Stomach (tissue), 4 donors: ENCODE data around the gene ST14.

ENCODE experiments used
- EP300 ChIP-seq: sonication (generic); formaldehyde crosslinking; IDR thresholded peaks from one replicate; pipeline ENCODE4 v1.6.1; 2017; ENCODE audit warnings: antibody characterized with exemption
- POLR2A ChIP-seq, 4 donors: fragments of 450-650 bp; IDR thresholded peaks; one replicate each; pipeline ENCODE4 v1.6.1; 2016; ENCODE audit warnings: antibody characterized with exemption in 4 of 4, control low read depth in 2 of 4, mild to moderate bottlenecking in 1 of 4, moderate library complexity in 1 of 4
- POLR2AphosphoS5 ChIP-seq, 3 donors: sonication (generic); formaldehyde crosslinking; IDR thresholded peaks; one replicate each; pipeline ENCODE4 v1.6.1; 2016; ENCODE audit warnings: antibody characterized with exemption in 3 of 3
- TF ChIP-seq, protein P1 (sequence below), 7 experiments: fragments of 450-650 bp in 4 of 7; fragments of 200-600 bp in 3 of 7; sonication (generic) in 3 of 7; IDR thresholded peaks; one replicate each; pipeline ENCODE4 v1.5.1; 2016 to 2019; ENCODE audit warnings: antibody characterized with exemption in 7 of 7, control low read depth in 2 of 7, mild to moderate bottlenecking in 1 of 7

DNA sequence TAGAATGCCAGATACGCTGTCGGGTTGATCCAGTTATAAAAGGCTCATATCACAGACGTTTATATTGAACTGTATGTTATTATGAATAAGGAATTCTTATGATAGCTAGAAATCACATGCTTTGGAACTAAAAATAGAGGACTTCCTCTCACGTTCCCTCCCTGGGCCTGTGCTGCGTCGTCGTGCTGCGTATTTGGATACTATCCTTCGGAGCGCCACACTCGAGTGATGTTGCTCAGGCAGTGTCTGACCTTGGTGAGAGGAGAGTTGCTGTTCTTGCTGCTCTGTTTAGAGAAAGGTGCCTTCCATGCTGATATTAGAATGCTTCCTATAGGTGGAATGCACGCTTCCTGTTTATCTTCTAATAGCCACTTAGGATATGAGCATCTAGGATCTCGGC is 20.2 kb upstream of the ST14 start:
- TF ChIP-seq POLR2A (IDR thresholded peaks at IDR 0.05) (no peak), POLR2AphosphoS5 (IDR thresholded peaks at IDR 0.05) (no peak), EP300 (no peak)
- TF ChIP-seq, protein P1, sequence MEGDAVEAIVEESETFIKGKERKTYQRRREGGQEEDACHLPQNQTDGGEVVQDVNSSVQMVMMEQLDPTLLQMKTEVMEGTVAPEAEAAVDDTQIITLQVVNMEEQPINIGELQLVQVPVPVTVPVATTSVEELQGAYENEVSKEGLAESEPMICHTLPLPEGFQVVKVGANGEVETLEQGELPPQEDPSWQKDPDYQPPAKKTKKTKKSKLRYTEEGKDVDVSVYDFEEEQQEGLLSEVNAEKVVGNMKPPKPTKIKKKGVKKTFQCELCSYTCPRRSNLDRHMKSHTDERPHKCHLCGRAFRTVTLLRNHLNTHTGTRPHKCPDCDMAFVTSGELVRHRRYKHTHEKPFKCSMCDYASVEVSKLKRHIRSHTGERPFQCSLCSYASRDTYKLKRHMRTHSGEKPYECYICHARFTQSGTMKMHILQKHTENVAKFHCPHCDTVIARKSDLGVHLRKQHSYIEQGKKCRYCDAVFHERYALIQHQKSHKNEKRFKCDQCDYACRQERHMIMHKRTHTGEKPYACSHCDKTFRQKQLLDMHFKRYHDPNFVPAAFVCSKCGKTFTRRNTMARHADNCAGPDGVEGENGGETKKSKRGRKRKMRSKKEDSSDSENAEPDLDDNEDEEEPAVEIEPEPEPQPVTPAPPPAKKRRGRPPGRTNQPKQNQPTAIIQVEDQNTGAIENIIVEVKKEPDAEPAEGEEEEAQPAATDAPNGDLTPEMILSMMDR (IDR thresholded peaks at IDR 0.05), result no peak
